ENCODE measurements around the gene GPR135. TPM values are rescaled to one million over a fixed set of nuclear protein-coding genes. Genes with fewer than 3 reads are reported as not detected.

The GPR135 gene, protein sequence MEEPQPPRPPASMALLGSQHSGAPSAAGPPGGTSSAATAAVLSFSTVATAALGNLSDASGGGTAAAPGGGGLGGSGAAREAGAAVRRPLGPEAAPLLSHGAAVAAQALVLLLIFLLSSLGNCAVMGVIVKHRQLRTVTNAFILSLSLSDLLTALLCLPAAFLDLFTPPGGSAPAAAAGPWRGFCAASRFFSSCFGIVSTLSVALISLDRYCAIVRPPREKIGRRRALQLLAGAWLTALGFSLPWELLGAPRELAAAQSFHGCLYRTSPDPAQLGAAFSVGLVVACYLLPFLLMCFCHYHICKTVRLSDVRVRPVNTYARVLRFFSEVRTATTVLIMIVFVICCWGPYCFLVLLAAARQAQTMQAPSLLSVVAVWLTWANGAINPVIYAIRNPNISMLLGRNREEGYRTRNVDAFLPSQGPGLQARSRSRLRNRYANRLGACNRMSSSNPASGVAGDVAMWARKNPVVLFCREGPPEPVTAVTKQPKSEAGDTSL
- total RNA-seq, result 0.34 and 1.6 TPM in 2 replicates

DNA sequence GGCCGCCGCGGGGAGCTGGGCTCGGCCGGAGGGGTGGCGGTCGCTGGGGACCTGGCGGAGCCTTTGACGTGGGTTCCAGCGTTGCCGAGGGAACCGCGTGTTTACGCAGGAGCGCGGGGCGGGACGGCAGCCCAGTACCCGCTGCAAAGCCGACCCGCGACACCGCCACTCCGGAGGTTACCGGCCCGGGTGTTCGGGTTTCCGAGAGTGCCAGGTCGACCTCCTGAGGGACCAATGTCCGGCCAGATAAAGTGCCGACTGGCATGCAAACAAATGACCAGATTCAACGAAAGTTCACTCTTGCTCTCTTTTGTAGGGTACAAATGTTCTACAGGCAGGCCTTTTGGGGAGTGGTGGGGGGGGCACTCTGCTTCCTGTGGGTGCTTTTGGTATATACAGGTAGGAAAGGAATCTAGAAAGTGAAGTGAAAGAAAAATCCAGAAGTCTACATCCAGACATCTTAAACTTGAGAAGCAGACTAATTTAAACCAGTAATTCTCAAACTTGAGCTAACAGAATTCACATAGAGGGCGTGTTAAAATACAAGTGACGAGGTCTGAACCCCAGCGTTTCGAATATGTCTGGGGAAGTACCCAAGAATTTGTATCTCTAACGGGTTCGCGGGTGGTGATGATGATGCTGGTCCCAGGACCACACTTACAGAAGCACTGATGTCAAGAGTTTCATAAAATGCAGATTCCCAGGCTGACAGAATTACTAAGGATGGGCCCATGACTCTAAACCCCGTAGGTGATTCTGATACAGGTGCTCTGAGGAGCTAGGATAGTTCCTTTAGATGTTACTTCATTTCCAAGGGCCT, at the start of gene GPR135:
Gene GPR135, minus strand, starts transcription at position 65 of the 820 bp plus-strand sequence. CDS start 154 bp downstream, outside the sequence.

GRCh38 chr14:59483819-59484638, 18.8 kb upstream of the GPR135 start, which contains the start of the genes JKAMP and L3HYPDH:
JKAMP (plus strand) TSS chr14:59484517; CDS start chr14:59484590, 73 bp downstream.
L3HYPDH (minus strand) TSS chr14:59484408; CDS start chr14:59484316, 92 bp downstream.

Other genes starting within 250 kb of the GPR135 start
- 10.6 and 25.8 TPM in 2 replicates for gene L3HYPDH, start 19.0 kb upstream of the GPR135 start, total RNA-seq
- gene JKAMP, start 19.1 kb upstream of the GPR135 start, total RNA-seq, result 41.7 and 68.4 TPM in 2 replicates
- gene CCDC175, start 111.4 kb upstream of the GPR135 start, total RNA-seq, result not detected in 2 replicates

Measured in nasal cavity respiratory epithelium epithelial cell of viscerocranial mucosa (primary cell).